ENCODE results near the gene ANKRD18A. TPM values are rescaled to one million over a fixed set of nuclear protein-coding genes. Genes with fewer than 3 reads are reported as not detected.

The ANKRD18A gene
- total and polyA plus RNA-seq, 2 of the 8 experiments (the other 6 are each of a cell fraction or from before 2014, with no cell fraction given), result 0.68 to 4.0 TPM

DNA sequence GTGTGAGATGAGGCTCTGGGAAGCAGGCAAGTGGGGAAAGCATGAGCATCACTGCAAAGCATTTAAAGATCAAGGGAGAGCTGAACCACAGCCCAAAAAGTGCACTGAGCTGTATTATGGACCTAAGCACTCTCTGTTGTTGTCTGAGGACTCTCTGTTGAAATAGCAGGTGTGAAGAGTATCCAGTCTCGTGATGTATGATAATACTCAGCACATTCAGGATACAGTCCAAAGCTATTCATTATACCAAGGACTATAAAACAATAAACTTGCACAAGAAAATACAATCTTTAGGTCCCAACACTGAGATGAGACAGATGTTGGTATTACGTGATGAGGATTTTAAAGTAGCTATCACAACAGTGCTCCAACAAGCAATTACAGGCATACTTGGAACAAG is 98.6 kb downstream of the ANKRD18A start:
- Histone ChIP-seq H3K4me1 (replicated peaks in 1 of 4; ENCODE audit: control insufficient read depth in 3 of 4, insufficient read depth in 4 of 4, low read length in 3 of 4) (no peaks in the 10 kb centered on the region; a peak in 1 of 7 replicates), H2AK5ac (ENCODE audit: low read depth, low read length) (no peak overlapping the region), H4K8ac (ENCODE audit: extremely low read depth, insufficient read depth, low read length) (no peak overlapping the region), H3K23ac (ENCODE audit: insufficient read length) (no peak overlapping the region), H3K4me2 (ENCODE audit: insufficient read depth in 1 of 2, low read depth in 2 of 2, low read length in 2 of 2) (no peak overlapping the region), H2BK120ac (replicated peaks; ENCODE audit: low read depth, low read length) (no peak overlapping the region), H2BK12ac (ENCODE audit: low read depth, low read length) (no peak overlapping the region), H3K36me3 (ENCODE audit: control insufficient read depth in 2 of 4, insufficient read depth in 4 of 4, low read length in 3 of 4) (no peaks in the 10 kb centered on the region), H3K9me3 (ENCODE audit: insufficient read depth in 2 of 2, low read depth in 1 of 2, low read length in 1 of 2) (no peaks in the 10 kb centered on the region), H3K4ac (replicated peaks; ENCODE audit: insufficient read length, low read depth, low read length) (no peak overlapping the region), H2BK5ac (ENCODE audit: low read depth, low read length) (no peak overlapping the region), H4K5ac (ENCODE audit: insufficient read length, low read depth, low read length) (no peak overlapping the region), H2BK15ac (ENCODE audit: low read length) (no peak overlapping the region), H3K27me3 (replicated peaks in 1 of 4; ENCODE audit: control insufficient read depth in 3 of 4, extremely low read depth in 1 of 4, insufficient read depth in 3 of 4, low read length in 3 of 4) (no peaks in the 10 kb centered on the region), H3K56ac (replicated peaks; ENCODE audit: insufficient read length, low read depth, low read length) (no peak overlapping the region), H4K91ac (replicated peaks; ENCODE audit: insufficient read length, low read length) (no peak overlapping the region), H3K27ac (ENCODE audit: low read depth, low read length) (no peak overlapping the region), H3K14ac (ENCODE audit: insufficient read length) (no peak overlapping the region), H3K9ac (replicated peaks in 1 of 4; ENCODE audit: extremely low read depth in 1 of 4, low read depth in 3 of 4, low read length in 3 of 4) (no peak overlapping the region), H3K18ac (ENCODE audit: extremely low read depth, low read length) (no peak overlapping the region), H2AFZ (ENCODE audit: low read length) (no peak overlapping the region), H3K23me2 (ENCODE audit: low read depth, low read length) (no peaks in the 10 kb centered on the region), H3K79me2 (ENCODE audit: control insufficient read depth in 1 of 2, insufficient read depth in 2 of 2, low read length in 2 of 2) (no peaks in the 10 kb centered on the region), H3K4me3 (ENCODE audit: extremely low read depth in 1 of 4, insufficient read depth in 2 of 4, low read depth in 3 of 4, low read length in 4 of 4) (no peak overlapping the region), H3K79me1 (ENCODE audit: low read depth, low read length) (no peaks in the 10 kb centered on the region), H4K20me1 (replicated peaks in 1 of 2; ENCODE audit: control insufficient read depth in 1 of 2, insufficient read depth in 2 of 2, low read length in 2 of 2) (no peaks in the 10 kb centered on the region), H2BK20ac (ENCODE audit: low read length) (no peak overlapping the region)
- CTCF ChIA-PET (ENCODE audit: partially characterized antibody), result no interaction called here
- TF ChIP-seq PHF8 (conservative IDR thresholded peaks at IDR 0.05; ENCODE audit: low read depth, low read length) (no peak), CHD2 (IDR thresholded peaks at IDR 0.05; ENCODE audit: low read length) (no peak)
- 89% methylated on average over 2 of the region's 2 CpGs; no CpG with 5 or more reads in 1 of the 2 experiments for WGBS, 2 experiments (ENCODE audit: extremely low coverage in 1 of 2, insufficient coverage in 1 of 2, insufficient read length in 1 of 2, insufficient replicate concordance in 2 of 2, low coverage in 1 of 2, low lambda C conversion rate in 2 of 2, missing lambda C conversion rate in 1 of 2)
- POLR2A ChIA-PET (ENCODE audit: partially characterized antibody), result no interaction called here
- FAIRE-seq, result no peak
- DNase-seq (ENCODE audit: low read depth in 1 of 2, low spot score in 2 of 2), result no peak

Small RNA genes within 50 kb of the gene (small RNA-seq; reads per million reads assigned to genes)
- not detected for gene AL390726.1 (ENCODE audit: insufficient read depth)
- gene AL390726.2 (ENCODE audit: insufficient read depth), result not detected
- not detected for gene AL390726.3 (ENCODE audit: insufficient read depth)
- not detected for gene AL390726.4 (ENCODE audit: insufficient read depth)
- not detected for gene AL390726.5 (ENCODE audit: insufficient read depth)

Other genes with a start within 250 kb of the ANKRD18A start
- gene ALDH1B1, start 227.9 kb downstream of the ANKRD18A start, total RNA-seq (2021; fragmentation: NEBNext Ultra II Directional; extraction: Animal tissue kit (Norgen Biotek cat#: 25700)), result 78.5 and 78.7 TPM in 2 replicates
- 41.6 and 52.4 TPM in 2 replicates for gene ALDH1B1, start 227.9 kb downstream of the ANKRD18A start, polyA plus RNA-seq (2011; rRNA removed)
- gene IGFBPL1, start 196.1 kb downstream of the ANKRD18A start, total RNA-seq (2021; fragmentation: NEBNext Ultra II Directional; extraction: Animal tissue kit (Norgen Biotek cat#: 25700)), result 33.8 and 36.6 TPM in 2 replicates
- 30.9 and 31.3 TPM in 2 replicates for gene IGFBPL1, start 196.1 kb downstream of the ANKRD18A start, polyA plus RNA-seq (2011; rRNA removed)
- gene FAM240B, start 99.5 kb upstream of the ANKRD18A start, total RNA-seq (2021; fragmentation: NEBNext Ultra II Directional; extraction: Animal tissue kit (Norgen Biotek cat#: 25700)), result not detected in 2 replicates
- gene FAM240B, start 99.5 kb upstream of the ANKRD18A start, polyA plus RNA-seq (2011; rRNA removed), result not detected in 2 replicates

Measured in H1 (cell line).